ENCODE results near the gene WDR33. TPM values are rescaled to one million over a fixed set of nuclear protein-coding genes. Genes with fewer than 3 reads are reported as not detected.
A peak's percentile ranks its signal among the peaks of the same experiment; 100 is the strongest.

The WDR33 gene
- total RNA-seq, 4 donors from 2014 or later = 54.4 to 95.8 (median 67.5) TPM

DNA sequence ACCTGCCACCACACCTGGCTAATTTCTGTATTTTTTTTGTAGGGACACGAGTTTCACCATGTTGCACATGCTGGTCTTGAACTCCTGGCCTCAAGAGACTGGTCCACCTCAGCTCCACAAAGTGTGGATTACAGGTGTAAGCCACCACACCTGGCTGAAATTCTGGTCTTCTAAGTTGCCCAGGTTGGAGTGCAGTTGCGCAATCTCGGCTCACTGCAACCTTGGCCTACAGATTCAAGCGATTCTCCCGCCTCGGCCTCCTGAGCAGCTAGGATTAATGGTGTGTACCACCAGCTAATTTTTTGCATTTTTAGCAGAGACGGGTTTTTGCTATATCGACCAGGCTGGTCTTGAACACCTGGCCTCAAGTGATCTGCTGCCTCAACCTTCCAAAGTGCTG lies 41.4 kb upstream of the WDR33 start:
- H3K36me3 ChIP-seq = peaks cover 9 to 12% of the 10 kb centered on the region in 2 donors
- DNase-seq = no peak
- intact Hi-C loops (cut with DNase I) = no loop called here
- H3K27ac ChIP-seq = no peak overlapping the region
- WGBS, 2 donors = 99 to 100% methylated on average over 6 to 8 of the region's 8 CpGs
- no peaks in the 10 kb centered on the region for H3K9me3 ChIP-seq
- H3K4me1 ChIP-seq = peaks cover 9 to 11% of the 10 kb centered on the region in 2 donors
- TF ChIP-seq, protein P1, sequence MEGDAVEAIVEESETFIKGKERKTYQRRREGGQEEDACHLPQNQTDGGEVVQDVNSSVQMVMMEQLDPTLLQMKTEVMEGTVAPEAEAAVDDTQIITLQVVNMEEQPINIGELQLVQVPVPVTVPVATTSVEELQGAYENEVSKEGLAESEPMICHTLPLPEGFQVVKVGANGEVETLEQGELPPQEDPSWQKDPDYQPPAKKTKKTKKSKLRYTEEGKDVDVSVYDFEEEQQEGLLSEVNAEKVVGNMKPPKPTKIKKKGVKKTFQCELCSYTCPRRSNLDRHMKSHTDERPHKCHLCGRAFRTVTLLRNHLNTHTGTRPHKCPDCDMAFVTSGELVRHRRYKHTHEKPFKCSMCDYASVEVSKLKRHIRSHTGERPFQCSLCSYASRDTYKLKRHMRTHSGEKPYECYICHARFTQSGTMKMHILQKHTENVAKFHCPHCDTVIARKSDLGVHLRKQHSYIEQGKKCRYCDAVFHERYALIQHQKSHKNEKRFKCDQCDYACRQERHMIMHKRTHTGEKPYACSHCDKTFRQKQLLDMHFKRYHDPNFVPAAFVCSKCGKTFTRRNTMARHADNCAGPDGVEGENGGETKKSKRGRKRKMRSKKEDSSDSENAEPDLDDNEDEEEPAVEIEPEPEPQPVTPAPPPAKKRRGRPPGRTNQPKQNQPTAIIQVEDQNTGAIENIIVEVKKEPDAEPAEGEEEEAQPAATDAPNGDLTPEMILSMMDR (IDR thresholded peaks at IDR 0.05) = no peak
- TF ChIP-seq POLR2A (IDR thresholded peaks at IDR 0.05) = no peak
- no peak overlapping the region for H3K4me3 ChIP-seq (replicated peaks in 1 of 3)
- H3K27me3 ChIP-seq = no peaks in the 10 kb centered on the region

DNA sequence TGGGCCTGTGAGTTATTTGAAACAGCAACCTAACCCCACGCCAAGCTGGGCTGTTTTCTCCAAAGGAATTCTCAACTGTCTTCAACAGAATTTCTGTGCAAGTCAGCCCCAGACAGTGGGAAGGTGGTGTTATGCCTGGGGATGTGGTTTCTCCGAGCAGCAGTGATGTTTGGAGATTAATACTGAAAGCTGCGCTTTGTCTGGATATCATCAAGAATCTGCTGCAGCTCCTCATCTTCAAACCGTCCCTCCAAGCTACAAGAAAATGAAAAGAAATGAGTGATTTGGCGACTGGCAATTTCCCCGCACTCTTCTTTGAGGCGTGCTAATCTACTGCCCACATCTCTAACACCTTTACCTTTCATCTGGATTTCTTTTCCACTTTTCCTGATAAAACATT lies 37.0 kb upstream of the WDR33 start:
- intact Hi-C loops (cut with DNase I) = no loop called here
- TF ChIP-seq, protein P1 (IDR thresholded peaks at IDR 0.05) = no peak
- no peak for TF ChIP-seq POLR2A (IDR thresholded peaks at IDR 0.05)
- Histone ChIP-seq H3K36me3 (peaks cover 18 to 28% of the 10 kb centered on the region in 2 donors), H3K27me3 (no peaks in the 10 kb centered on the region), H3K9me3 (no peaks in the 10 kb centered on the region), H3K4me3 (replicated peaks in 1 of 3) (no peak overlapping the region), H3K27ac (no peak overlapping the region), H3K4me1 (peaks cover 0 to 3% of the 10 kb centered on the region in 2 donors)
- 95% methylated on average over 7 of the region's 7 CpGs for WGBS, 2 donors
- no peak for DNase-seq

DNA sequence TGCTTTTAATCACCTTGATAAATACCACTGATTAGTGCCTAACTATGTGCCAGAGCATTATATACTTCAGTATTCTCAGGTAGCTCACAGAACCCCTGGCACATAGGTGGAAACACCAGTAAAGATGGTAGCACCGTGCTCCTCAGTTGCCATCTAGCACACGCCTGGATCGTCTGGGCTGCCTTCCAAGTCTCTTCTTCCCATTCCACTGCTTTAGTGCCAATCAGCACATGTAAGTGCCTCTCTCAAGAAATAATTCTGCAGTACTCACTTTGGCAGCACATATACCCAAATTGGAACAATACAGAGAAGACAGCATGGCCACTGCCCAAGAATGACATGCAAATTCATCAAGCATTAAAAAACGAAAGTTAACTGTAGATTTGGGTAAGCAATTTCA lies 34.0 kb upstream of the WDR33 start:
- Histone ChIP-seq H3K27ac (no peak overlapping the region), H3K36me3 (peaks cover 18 to 24% of the 10 kb centered on the region in 2 donors), H3K27me3 (no peaks in the 10 kb centered on the region), H3K9me3 (no peaks in the 10 kb centered on the region), H3K4me3 (replicated peaks in 1 of 3) (no peak overlapping the region), H3K4me1 (peaks cover 0 to 3% of the 10 kb centered on the region in 2 donors)
- intact Hi-C loops (cut with DNase I) = no loop called here
- DNase-seq = peak; percentile 66 to 70
- 31 to 43% methylated on average over 4 of the region's 4 CpGs for WGBS, 2 donors
- TF ChIP-seq, protein P1 (IDR thresholded peaks at IDR 0.05) = no peak

DNA sequence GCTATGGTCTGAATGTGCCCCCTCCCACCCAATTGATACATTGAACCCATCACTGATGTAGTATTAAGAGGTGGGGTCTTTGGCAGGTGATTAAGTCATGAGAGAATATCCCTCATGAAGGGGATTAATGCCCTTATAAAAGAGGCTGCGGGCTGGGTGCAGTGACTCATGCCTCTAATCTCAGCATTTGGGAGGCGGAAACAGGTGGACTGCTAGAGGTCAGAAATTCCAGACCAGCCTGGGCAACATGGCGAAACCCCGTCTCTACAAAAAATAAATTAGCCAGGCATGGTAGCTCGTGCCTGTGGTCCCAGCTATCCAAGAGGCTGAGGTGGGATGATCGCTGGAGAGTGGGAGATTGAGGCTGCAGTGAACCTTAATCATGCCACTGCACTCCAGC lies 32.7 kb upstream of the WDR33 start:
- no peak overlapping the region for H3K27ac ChIP-seq
- intact Hi-C loops (cut with DNase I) = no loop called here
- H3K4me1 ChIP-seq = peaks cover 0 to 3% of the 10 kb centered on the region in 2 donors
- TF ChIP-seq, protein P1 (IDR thresholded peaks at IDR 0.05) = no peak
- TF ChIP-seq POLR2A (IDR thresholded peaks at IDR 0.05) = no peak
- no peaks in the 10 kb centered on the region for H3K9me3 ChIP-seq
- no peak for DNase-seq
- peaks cover 18 to 24% of the 10 kb centered on the region in 2 donors for H3K36me3 ChIP-seq
- 99 to 100% methylated on average over 6 of the region's 6 CpGs for WGBS, 2 donors
- H3K27me3 ChIP-seq = no peaks in the 10 kb centered on the region
- no peak overlapping the region for H3K4me3 ChIP-seq (replicated peaks in 1 of 3)

DNA sequence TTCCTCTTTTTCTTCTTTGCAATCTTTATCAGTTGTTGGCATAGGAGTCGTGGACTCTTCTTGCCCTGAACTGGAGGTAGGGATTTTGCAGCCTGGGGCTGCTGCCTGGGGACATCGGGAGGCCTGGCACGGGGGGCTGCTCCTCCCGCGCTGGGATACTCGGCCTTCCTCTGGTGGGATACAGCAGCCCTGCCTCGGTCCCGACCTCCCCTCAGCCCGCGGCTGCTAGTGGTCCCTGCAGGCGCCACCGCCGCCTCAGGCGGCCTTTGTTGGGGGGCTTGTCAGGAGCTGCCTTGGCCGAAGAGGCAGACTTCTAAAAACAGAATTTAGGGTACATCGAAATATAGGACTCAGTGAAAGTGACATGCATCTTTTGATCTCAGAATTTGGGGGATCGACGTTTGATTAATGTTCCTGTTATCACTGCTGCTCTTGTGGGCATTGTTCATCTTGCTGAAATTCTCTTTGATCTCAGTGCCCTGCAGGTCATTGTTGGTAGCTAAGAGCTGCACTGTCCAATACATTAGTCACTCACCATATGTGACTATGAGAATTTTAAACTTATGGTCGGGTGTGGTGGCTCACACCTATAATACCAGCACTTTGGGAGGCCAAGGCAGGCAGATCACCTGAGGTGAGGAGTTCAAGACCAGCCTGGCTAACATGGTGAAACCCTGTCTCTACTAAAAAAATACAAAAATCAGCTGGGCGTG lies 30.7 kb upstream of the WDR33 start:
- no peak for TF ChIP-seq POLR2A (IDR thresholded peaks at IDR 0.05)
- TF ChIP-seq, protein P1 (IDR thresholded peaks at IDR 0.05) = no peak
- Histone ChIP-seq H3K27me3 (no peaks in the 10 kb centered on the region), H3K4me3 (replicated peaks in 1 of 3) (no peak overlapping the region), H3K36me3 (peaks cover 1 to 9% of the 10 kb centered on the region in 2 donors), H3K4me1 (peaks cover 0 to 3% of the 10 kb centered on the region in 2 donors), H3K9me3 (no peaks in the 10 kb centered on the region), H3K27ac (no peak overlapping the region)
- intact Hi-C loops (cut with DNase I) = no loop called here
- 74 to 80% methylated on average over 13 to 20 of the region's 20 CpGs for WGBS, 2 donors
- DNase-seq = no peak
